GM18511 (cell line): ENCODE data around the gene CACNA1I.

Experiments
- ATAC-seq: cut with Tn5 transposase; IDR thresholded peaks from one replicate; pipeline ENCODE4 v1.9.1; 2021; ENCODE audit warnings: mild to moderate bottlenecking, moderate library complexity; ENCODE audit not compliant: unreplicated experiment

Gene CACNA1I

DNA sequence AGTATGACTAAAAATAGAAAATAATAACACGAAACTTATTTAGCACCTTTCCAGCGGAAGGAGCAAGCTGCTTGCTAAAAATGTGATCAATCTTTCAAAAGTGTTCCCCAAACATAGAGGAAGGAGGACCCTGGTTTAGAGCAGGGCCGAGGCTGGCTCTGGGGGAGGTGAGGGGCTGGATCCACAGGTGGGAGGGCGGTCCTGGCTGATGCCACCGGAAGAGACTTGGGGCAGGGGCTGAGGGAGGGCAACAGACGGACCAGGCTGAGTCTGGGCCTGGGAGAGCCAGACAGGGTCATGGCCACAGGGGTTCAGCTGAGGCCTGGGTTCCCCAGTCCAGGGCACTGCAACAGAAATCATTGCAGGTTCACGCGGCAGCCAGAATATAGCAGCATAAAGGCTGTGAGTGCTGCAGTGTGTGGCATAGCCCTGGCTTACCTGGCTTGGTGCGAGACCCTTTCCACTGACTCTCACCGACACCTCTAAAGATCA lies 143.3 kb downstream of the CACNA1I start:
- no peak for ATAC-seq

DNA sequence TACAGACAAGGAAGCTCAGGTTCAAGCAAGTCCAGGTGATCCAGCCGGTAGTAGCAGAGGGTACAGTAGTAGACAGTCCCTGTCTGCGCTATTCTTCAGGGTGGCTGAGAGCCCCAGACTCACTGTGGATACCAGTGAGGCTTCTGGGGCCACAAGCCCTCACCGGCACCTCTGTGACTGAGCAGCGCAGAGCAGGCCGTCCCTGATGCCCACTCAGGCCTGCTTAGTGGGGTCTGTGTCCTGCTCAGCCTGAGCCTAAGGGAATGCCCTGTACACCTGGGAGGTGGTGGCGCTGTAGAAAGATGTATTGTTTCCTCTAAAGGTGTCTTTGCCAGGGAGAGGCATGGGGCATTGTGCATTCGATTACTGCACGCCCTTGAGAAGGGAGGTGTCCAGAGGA lies 143.8 kb downstream of the CACNA1I start:
- no peak for ATAC-seq

DNA sequence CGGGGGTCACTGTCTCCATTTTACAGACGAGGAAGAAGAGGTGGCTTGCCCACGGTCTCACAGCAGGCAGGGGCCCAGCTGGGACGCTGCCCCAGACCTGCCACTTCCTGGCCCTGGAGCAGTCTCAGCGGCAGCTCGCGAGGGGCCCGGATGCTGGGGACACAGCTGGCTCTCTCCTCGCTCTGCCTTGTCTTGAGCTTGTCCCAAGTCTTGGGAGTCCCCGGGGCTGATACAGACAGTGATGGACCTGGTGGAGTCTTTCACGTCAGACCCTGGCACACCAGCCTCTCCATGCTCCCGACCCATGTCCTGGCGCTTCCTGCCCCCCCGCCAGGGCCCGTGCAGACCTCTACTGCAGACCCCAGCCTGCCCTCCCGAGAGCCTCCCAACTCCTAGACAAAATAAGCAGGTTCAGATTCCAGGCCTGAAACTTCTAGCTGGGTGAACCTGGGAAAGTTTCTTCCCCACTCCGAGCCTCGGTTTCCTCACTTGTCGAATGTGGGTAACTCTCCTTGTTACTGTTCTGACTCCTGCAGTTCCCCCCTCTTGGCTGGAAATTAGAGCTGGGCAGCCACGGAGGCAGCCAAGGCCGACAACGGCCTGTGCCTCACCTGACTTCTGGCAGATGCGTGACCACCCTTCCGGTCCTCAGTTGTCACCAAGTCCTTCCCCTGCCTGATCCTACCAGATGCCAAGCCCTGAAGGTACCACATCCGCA lies 145.4 kb downstream of the CACNA1I start:
- ATAC-seq, result no peak

DNA sequence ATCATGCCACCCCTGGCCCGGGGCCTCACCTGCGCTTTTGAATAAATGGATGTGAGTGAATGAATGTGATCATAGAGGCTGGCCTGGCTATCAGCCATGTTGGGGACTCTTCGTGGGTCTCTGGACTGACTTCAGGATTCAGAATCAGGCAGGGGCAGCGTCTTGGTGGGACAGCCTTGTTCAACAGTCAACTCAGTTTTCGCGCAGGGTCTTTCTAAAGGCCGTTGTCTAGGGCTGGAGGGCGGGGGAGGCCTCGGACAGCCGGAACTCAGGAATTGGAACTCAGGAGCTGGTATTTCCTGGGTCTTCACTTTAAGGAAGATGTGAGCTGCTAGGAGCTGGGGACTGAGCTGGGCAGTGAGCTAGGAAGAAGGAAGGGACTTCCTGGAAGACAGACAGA lies 146.0 kb downstream of the CACNA1I start:
- ATAC-seq, result no peak

DNA sequence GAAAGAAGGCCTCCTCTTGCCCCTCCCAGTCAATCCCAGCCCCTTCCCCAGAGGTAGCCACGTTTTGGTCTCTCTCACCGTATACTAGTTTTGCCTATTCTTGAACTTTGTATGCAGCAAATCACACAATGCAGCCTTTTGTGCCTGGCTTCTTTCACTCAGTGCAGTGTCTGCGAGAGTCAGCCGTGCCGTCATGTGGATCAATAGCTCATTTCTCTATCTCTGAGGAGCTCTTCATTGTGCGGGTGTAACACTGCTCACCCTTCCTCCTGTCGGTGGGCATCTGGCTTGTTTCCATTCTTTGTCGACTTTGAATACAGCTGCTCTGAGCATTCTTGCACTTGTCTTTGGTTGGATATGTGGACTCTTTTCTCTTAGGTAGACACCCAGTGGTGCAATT lies 146.5 kb downstream of the CACNA1I start:
- no peak for ATAC-seq

DNA sequence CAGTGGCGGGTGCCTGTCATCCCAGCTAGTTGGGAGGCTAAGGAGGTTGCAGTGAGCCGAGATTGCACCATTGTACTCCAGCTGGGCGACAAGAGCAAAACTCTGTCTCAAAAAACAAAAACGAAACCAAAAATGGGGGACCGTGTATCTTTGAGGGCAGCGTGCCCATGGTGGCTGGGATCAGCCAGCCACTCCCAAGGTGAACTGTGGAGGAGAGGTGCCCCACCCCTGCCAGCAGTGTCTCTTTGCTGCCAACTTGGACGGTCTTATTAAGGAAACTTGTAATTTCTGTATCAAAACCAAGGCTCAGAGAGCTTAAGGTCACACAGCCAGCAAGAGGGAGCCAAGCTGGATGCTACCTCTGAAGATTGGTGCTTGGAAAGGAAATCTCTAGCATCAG lies 147.7 kb downstream of the CACNA1I start:
- ATAC-seq, result no peak

DNA sequence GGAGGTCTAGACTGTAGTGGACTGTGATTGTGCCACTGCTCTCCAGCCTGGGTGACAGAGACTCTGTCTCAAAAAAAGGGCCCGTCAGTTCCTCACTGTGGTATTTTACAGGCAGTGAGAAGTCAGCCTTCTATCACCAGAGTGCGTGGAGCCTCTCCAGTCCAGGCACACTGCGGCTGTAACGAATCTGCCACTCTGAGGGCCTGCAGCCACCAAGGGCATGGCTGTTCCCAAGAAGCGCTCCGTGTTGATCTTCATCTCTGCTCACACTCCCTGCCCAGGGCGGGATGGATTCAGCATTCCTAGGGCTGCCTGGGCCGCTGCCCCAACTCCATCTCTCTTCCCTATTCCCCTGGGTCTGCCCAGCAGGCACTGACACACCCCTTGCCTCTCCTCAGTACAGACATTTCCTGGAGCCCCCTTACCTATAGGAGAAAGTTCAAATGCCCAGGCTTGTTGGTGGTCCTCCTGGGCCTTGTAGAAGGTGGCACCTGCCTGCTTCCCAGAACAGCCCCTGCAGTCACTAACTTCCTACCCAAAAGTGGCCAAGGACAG lies 148.4 kb downstream of the CACNA1I start:
- ATAC-seq, result no peak

DNA sequence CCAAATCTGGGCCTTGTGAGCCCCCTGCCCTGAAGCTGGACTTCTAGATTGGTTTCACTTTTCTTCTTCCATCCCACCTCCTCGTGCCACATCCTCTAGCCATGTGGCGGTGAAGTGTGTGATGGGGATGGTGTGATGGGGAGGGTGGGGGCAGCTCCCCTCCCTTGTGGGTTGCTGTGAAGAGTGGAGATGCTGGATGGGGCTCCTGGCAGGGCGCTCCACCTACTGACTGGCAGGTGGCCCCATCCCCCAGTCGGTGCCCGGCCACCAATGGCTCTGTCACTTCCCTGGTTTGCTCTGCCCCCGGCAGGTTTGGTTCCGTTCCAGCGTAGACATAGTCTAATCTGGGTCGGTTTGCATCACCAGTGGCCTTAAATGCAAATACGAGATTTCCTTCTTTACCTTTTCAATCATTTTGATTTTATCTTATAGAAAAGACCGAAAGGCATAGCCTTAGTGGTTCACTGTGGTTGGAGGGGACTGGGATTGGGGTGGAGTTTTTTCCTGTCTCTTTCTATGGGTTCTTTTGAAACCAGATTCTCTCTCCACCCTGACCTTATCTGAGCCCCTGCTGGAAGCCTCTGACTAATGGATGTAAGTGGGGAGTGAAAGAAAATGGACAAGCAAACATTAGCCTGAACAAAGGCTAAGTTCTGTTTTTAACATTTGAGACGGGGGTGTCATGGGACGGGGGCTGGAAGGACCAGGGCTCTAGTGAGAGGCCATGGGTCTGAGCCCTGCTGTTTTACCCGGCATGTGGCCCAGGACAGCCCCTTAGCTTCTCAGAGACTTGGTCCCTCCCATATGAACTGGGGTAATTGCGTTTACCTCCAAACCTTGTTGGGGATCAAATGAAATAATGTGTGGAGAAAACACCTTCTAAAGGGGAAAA lies 149.3 kb downstream of the CACNA1I start:
- ATAC-seq, result no peak

DNA sequence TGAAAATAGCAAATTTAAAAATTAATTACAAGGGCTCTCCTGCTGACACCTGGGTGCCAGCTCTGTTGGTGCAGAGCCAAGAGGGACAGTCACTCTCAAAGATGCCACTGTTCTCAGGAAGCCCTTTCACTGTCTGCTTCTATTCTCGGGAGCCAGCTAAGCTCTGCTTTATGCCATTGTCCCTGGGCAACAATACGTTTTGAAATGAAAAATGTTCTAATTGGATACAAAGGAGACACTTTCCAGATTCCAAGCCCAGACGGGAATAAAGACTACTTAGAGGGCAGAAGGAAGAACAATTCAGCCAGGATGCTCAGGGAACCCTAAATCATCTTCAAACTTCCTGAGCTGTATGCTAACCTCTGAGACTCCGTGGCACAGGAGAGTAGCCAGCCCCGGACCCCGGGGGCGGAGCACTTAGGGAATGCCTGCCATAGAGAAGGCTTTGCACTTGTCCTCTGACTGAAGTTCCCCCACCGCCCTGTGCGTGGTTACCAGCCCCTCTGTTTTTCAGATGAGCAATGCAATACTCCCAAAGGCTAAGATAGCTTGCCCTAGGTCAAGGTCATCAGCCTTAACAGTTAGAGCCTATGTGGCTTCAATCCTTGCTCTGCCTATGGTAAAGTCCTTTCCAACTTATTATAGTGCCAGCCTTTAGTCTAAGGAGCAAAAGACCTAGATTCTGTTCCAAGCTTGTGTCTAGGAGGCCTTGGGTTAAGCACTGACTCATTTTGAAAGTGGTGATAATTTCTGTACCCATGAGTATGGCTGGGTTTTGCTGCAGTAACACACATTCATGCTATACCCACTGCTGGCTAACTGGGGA lies 150.9 kb downstream of the CACNA1I start:
- no peak for ATAC-seq

DNA sequence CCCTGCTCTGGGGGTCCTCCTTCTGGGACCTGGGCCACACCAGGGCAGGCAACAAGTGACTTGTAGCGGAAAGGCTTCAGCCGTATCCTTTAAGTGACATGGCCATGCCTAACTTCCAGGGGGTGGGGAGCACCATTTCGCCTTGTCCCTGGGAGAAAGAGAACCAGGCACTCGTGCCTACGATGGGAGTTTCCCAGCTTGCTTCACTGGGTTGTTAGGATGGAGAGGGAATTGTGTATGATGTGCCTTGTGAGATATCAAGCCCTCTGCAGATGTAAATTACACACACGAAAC lies 151.4 kb downstream of the CACNA1I start:
- ATAC-seq, result no peak

DNA sequence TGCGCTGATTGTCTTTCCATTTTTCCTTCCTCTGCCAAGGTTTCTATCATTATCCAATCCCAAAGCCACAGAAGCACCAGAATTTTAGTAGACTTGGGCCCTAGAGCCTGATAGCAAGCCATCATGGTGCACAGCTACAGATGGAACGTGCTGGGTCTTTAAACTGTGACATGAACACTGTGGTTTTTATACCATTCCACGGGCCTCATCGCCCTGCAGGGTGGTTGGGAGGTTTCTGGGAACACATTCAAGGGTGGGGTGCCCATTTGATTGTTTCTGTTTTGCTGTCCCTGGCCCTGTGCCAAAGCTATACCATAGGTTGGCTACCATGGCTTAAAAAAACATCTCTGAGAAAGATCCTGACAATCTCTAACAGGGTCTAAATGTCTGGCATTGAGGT lies 151.9 kb downstream of the CACNA1I start:
- no peak for ATAC-seq

DNA sequence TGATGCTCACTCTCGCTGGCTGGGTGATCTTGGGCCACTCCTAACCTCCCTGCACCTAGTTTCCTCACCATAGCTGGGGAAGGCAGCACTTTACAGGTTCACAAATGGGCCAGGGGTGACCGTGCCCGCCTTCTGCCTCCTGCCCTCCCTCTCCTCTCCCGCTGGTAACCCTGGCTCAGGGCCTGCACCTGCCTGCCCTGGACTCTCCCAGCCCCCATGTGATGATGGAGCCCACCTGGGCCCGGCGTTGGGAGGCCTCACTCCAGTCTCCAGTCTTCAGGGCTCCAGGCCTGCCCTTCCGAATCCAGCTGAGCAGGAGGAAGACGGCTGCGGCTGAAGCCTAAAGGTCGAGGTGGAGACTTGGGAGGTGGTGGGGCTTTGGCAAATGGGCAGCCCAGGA lies 152.9 kb downstream of the CACNA1I start:
- no peak for ATAC-seq

DNA sequence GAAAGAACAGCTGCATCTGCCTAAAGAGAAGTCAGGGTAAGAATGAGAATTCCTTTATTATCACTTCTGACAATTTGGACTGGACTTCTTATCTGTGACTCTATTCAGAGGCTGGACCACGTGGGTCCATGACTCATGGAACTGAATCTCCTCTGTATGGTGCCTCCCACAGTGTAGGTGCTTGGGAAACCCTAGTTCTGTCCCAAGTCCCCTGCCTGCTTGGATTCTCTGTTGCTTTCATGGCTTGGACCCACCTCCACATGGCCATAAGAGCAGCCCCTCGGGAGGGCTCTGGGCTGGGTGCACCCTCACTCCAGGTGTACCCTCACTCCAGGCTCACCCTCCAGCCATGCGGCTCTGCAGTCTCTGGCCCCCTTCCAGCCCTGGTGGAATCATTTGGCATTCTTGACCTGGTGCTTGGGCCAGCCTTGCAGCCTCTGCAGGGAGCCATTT lies 153.4 kb downstream of the CACNA1I start:
- ATAC-seq, result no peak

DNA sequence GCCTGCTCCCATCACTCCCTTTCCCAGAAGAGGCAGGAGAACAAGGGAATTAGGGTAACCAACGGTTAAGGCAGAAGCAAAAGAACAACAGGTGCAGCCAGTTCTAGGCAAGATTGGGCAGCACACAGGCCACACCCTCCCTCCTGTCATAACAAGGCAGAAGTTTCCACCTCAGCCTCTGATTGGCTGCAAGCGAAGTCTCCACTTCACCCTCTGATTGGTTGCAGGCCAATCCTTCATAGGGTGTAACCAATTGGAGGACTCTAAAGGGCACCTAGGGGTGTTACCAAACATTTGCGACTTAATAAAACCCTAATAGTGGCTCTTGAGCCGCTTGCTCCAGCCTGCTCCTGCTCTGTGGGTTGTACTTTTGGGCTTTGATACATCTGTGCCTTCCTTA lies 153.8 kb downstream of the CACNA1I start:
- no peak for ATAC-seq

DNA sequence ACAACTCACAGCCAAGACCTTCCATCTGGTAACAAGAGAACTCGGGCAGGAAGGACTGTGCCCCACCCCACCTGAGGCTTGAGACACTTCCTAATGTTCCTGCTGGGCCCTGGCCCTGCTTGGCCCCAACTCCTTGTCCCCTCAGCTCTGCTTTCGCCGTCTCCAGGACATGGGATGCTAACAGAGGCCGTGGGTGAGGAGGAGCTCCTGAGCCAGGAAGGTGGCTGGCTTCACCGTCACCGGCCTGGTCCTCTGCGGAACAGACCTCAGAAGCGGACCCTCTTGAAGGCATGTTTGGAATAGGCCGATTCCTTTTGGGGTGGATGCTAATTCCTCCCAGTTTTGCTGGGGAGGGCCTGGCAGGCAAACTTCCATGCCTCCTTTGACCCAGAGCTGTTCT lies 154.3 kb downstream of the CACNA1I start:
- ATAC-seq, result no peak

DNA sequence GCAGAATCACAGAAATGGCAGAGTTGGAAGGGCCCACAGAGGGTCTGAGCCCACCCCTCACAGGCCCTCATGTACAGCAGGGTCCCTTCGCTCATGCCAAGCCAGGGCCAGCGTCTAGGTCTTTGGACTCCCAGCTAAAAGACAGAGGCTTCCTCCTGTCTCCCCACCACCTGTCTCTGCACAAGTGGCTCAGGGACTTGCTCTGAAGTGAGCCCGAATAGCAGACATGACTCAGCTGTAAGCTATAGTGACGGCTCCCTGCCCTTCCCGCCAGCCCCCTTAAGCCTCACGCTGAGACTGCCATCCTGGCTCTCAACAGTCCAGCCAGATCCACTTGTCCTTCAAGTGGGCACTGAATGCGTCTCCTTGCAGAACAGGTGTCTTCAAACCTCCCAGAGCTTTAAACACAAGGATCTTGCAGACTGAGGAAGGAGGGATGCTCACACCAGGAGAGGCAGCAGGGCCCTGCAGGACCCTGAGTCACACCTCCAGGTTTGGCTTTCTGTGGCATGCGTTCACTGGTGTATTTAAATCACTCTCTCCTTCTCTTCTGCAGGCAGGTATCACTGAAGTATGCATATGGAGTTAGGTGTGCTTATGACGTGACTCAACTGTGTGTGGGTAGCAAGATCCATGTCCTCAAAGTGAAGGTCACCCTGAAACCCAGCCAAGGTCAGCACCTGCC lies 154.9 kb downstream of the CACNA1I start:
- no peak for ATAC-seq

DNA sequence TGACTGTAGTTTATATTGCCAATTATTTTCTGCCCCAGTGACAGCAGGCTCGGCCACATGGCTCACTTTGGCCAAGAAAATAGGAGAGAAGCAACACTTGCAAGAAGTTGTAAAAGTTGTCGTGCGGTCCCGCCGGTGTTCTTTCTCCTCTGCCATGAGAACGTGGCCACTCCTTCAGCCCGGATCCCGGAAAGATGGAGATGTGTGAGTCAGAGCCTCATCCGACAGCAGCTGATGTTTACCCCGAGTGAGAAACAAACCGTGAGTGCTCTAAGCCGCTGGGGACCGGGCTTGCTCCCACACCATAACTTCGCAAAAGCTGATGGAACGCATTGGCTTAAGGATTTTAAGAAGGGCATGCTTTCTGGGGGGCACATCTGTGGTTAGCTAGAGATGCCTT lies 157.0 kb downstream of the CACNA1I start:
- no peak for ATAC-seq

DNA sequence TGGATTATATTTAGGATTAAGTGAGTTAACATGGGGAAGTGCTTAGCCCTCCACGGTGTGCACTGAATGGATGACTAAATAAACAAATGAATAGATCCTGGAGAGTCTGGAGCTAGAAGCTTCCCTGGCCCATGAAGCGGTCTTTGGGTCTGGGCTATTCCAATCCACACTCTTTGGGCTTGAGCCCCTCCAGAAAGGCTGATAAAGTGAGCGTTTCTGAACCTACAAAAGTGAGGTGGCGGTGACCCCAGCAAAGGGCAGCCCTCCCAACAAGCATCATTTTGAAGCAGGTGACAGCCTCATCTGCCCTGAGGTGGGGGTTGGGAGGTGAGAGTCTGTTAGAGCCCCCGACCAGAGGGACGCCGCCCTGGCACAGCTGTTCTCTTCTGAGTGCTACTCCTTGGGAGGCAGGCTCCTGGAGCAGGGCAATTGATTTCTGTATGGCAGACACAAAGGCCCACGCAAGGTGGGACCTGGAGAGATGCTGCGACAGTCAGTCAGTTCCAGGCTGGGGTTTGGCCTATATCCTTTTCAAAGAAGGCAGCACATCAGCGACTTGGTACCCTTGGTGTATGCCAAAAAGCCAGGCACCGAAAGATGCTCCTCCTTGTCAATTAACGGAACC lies 157.8 kb downstream of the CACNA1I start:
- no peak for ATAC-seq

DNA sequence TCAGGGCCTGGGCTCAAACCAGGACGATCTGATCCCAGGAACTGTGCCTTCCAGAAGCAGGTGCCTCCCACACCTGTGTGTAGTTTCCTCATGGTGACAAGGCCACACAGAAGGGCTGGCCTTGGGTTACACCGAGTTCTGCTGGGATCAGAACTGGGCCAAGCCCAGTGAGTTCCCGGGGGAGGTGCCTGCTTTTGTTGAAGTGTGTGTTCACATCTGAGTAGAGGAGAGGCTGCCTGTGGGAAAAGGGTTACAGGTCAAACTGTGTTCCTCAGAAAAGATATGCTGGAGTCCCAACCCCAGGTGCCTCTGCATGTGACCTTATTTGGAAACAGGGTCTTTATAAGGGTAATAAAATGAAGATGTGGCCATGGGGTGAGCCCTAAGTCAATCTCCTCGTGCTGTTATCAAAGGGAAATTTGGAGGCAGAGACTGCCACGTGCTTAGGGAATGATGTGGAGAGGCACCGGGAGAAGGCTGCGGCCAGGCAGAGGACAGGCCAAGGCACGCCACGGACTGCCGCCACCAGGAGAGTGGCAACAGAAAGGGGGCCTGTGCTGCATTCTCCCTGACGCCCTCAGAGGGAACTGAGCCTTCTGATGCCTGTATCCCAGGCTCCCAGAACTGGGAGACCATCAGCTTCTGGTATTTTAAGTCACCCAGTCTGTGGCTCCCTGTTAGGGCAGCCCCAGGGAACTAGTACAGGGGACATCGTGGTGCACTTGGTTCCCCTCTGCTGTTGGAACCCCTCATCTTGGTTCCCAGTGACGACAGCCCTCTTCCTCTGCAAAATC lies 158.8 kb downstream of the CACNA1I start:
- no peak for ATAC-seq
